GM18511 (cell line): ENCODE data around the gene EDN3.

Source experiments
- ATAC-seq: cut with Tn5 transposase; IDR thresholded peaks from one replicate; pipeline ENCODE4 v1.9.1; 2021; ENCODE audit warnings: mild to moderate bottlenecking, moderate library complexity; ENCODE audit not compliant: unreplicated experiment

EDN3 gene

DNA sequence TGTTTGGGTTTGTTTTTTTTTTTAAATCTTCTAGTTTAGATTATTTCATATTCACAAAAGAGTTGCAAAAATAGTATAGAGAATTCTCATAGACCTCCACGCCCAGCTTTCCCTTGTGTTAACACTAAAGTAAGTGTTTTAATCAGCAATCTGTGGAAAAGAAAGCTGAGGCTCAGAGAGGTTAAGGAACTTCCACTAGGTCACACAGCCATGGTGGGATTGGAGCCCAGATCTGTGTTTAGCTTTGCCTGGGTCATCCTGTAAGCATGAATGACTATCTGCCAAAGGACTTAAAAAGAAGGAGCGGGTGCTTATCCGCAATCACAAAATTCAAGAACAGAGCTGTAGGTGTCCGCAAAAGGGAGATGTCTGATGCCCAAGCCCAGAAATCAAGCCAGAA, 60.5 kb downstream of the EDN3 start:
- ATAC-seq = no peak

DNA sequence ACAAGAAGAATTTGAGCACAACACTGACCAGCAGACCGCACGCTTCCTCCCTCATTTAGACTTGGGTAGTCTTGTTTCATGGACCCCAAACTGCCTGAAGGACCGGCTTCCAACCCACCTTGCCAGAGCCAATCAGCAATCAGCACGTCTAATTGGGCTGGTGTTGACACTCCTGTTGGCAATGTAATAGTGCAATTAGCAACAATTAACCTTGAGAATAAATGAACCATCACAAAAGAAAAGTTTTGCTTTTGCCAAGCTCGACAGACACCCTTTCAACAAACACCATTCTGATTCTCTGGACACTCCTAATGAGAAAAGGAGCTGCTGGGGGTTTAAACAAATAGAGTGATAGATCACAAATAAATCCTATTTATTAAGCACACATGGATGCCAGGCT, 61.0 kb downstream of the EDN3 start:
- no peak for ATAC-seq

- no peak for ATAC-seq
These were observed 62.7 kb downstream of the EDN3 start for GRCh38 chr20:59363101-59363500.

DNA sequence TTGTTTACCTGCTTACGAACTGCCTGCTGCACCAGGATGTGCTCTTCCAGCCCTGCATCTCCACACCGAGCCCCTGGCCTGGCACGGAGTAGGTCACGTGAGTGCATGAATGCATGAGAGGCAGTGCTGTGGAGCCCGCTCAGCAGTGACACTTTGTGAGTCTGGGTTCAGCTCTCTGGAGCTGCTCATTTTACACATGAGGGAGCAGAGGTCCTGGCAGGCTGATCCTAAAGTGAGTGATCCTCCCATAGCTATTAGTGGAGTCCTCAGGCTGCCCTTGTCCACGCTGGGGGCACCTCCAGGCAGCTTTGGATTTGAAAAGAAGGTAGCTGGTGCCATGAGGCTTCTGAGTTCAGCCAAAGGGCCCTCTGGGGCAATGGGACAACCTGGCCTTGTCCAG, 64.2 kb downstream of the EDN3 start:
- ATAC-seq = no peak

- ATAC-seq = no peak
These were observed 65.3 kb downstream of the EDN3 start for GRCh38 chr20:59365611-59366285.

GRCh38 chr20:59371431-59371830, 71.0 kb downstream of the EDN3 start:
- no peak for ATAC-seq

DNA sequence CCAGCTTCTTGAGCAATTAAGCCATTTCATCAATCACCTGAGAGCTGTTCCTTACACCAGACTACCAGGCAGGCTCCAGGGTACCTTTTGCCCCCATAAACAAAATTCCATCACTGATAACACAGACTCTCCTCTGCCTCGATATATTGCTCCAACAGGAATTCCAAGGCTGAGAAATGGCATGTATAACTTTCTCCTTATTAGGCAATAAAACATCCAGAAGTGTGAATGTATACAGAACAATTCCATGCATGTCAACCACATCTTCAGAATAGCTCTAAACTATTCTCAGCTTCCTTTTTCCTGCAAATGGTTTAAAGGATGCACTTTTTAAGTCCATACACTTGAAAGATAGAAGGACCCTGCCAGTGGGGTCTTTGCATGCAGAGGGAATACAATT, 73.8 kb downstream of the EDN3 start:
- ATAC-seq = no peak

GRCh38 chr20:59375541-59375940, 75.1 kb downstream of the EDN3 start:
- no peak for ATAC-seq
